ENCODE measurements around the gene PLCB1.

PLCB1 gene

GRCh38 chr20:8322662-8323217 is 190.7 kb downstream of the PLCB1 start:
- no peaks in the 10 kb centered on the region for H3F3A ChIP-seq (ENCODE audit: low read depth)

DNA sequence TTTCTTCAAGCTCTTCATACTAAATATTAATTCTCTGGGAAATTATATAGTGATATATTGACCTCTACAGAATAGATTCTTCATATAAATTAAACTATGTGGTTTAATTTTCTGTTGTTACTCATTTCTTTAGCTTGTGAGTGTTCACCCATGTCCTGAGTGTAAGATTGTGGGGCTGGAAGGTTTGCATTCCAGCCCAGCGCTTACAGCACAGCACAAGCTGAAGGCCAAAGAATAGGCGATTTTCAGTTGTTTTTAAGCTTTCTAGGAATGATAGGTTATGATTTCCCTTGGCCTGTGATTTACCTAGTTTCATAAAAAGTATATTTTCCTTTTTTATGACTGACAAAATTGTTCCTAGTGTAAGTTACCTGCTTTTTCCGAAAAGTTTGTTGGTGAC is 194.1 kb downstream of the PLCB1 start:
- no peak overlapping the region for H3K9ac ChIP-seq (ENCODE audit: low read depth, low read length, poor library complexity, severe bottlenecking)
- no peaks in the 10 kb centered on the region for H3K27me3 ChIP-seq (ENCODE audit: insufficient read depth, low read length, poor library complexity, severe bottlenecking)
- peaks cover 20% of the 10 kb centered on the region for H3K4me1 ChIP-seq (ENCODE audit: insufficient read depth, low read length, poor library complexity, severe bottlenecking)
- no peaks in the 10 kb centered on the region for H3K36me3 ChIP-seq (ENCODE audit: insufficient read depth, low read length)
- no peak overlapping the region for H3K4me2 ChIP-seq (ENCODE audit: low read depth, low read length, poor library complexity, severe bottlenecking)
- H3K9me2 ChIP-seq (replicated peaks; ENCODE audit: low read depth, low read length): no peaks in the 10 kb centered on the region
- no peaks in the 10 kb centered on the region for H3K9me3 ChIP-seq (ENCODE audit: insufficient read depth, low read depth, low read length)
- TF ChIP-seq, protein P1, sequence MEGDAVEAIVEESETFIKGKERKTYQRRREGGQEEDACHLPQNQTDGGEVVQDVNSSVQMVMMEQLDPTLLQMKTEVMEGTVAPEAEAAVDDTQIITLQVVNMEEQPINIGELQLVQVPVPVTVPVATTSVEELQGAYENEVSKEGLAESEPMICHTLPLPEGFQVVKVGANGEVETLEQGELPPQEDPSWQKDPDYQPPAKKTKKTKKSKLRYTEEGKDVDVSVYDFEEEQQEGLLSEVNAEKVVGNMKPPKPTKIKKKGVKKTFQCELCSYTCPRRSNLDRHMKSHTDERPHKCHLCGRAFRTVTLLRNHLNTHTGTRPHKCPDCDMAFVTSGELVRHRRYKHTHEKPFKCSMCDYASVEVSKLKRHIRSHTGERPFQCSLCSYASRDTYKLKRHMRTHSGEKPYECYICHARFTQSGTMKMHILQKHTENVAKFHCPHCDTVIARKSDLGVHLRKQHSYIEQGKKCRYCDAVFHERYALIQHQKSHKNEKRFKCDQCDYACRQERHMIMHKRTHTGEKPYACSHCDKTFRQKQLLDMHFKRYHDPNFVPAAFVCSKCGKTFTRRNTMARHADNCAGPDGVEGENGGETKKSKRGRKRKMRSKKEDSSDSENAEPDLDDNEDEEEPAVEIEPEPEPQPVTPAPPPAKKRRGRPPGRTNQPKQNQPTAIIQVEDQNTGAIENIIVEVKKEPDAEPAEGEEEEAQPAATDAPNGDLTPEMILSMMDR (conservative IDR thresholded peaks at IDR 0.05; ENCODE audit: low read length): no peak
- no peak for TF ChIP-seq EZH2phosphoT487 (IDR thresholded peaks at IDR 0.05; ENCODE audit: borderline replicate concordance)
- H3F3A ChIP-seq (ENCODE audit: low read depth): no peaks in the 10 kb centered on the region
- no peak overlapping the region for H2AFZ ChIP-seq (ENCODE audit: low read length)
- no peaks in the 10 kb centered on the region for H3K79me2 ChIP-seq (ENCODE audit: insufficient read depth, low read length)
- no peaks in the 10 kb centered on the region for H4K20me1 ChIP-seq (ENCODE audit: insufficient read depth, low read length, poor library complexity, severe bottlenecking)
- H3K4me3 ChIP-seq (ENCODE audit: low read length, poor library complexity, severe bottlenecking): no peak overlapping the region

More at GRCh38 chr20:8322662-8323217, 190.7 kb downstream of the PLCB1 start:
- H3K9ac ChIP-seq (ENCODE audit: low read depth, low read length, poor library complexity, severe bottlenecking): no peak overlapping the region
- peaks cover 14% of the 10 kb centered on the region for H3K4me1 ChIP-seq (ENCODE audit: insufficient read depth, low read length, poor library complexity, severe bottlenecking)
- no peak overlapping the region for H2AFZ ChIP-seq (ENCODE audit: low read length)
- no peaks in the 10 kb centered on the region for H3K36me3 ChIP-seq (ENCODE audit: insufficient read depth, low read length)
- H3K9me3 ChIP-seq (ENCODE audit: insufficient read depth, low read depth, low read length): no peaks in the 10 kb centered on the region
- no peaks in the 10 kb centered on the region for H3K27me3 ChIP-seq (ENCODE audit: insufficient read depth, low read length, poor library complexity, severe bottlenecking)
- TF ChIP-seq EZH2phosphoT487 (IDR thresholded peaks at IDR 0.05; ENCODE audit: borderline replicate concordance): no peak
- TF ChIP-seq, protein P1 (conservative IDR thresholded peaks at IDR 0.05; ENCODE audit: low read length): no peak
- H3K79me2 ChIP-seq (ENCODE audit: insufficient read depth, low read length): 0 out of 2 replicates have a peak, but pooled peaks cover 7% of the 10 kb centered on the region
- no peaks in the 10 kb centered on the region for H4K20me1 ChIP-seq (ENCODE audit: insufficient read depth, low read length, poor library complexity, severe bottlenecking)
- no peak overlapping the region for H3K4me3 ChIP-seq (ENCODE audit: low read length, poor library complexity, severe bottlenecking)
- no peaks in the 10 kb centered on the region for H3K9me2 ChIP-seq (replicated peaks; ENCODE audit: low read depth, low read length)
- no peak overlapping the region for H3K4me2 ChIP-seq (ENCODE audit: low read depth, low read length, poor library complexity, severe bottlenecking)

DNA sequence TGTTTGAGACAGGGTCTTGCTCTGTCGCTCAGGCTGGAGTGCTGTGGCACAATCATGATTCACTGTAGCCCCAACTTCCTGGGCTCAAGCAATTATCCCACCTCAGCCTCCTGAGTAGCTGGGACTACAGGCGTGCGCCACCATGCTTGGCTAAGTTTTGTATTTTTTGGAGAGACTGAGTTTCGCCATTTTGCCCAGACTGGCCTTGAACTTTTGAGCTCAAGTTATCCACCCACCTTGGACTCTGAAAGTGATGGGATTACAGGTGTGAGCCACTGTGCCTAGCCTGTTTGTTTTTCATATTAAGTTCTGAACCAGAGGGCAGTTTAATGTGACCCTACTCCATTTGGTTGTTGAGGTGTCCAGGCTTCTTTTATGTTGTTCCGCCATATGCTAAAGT is 194.8 kb downstream of the PLCB1 start:
- no peaks in the 10 kb centered on the region for H3K36me3 ChIP-seq (ENCODE audit: insufficient read depth, low read length)
- TF ChIP-seq, protein P1 (conservative IDR thresholded peaks at IDR 0.05; ENCODE audit: low read length): no peak
- no peak for TF ChIP-seq EZH2phosphoT487 (IDR thresholded peaks at IDR 0.05; ENCODE audit: borderline replicate concordance)
- no peaks in the 10 kb centered on the region for H3F3A ChIP-seq (ENCODE audit: low read depth)
- no peak overlapping the region for H3K9ac ChIP-seq (ENCODE audit: low read depth, low read length, poor library complexity, severe bottlenecking)
- no peak overlapping the region for H3K4me2 ChIP-seq (ENCODE audit: low read depth, low read length, poor library complexity, severe bottlenecking)
- H3K9me2 ChIP-seq (replicated peaks; ENCODE audit: low read depth, low read length): no peaks in the 10 kb centered on the region
- no peak overlapping the region for H2AFZ ChIP-seq (ENCODE audit: low read length)
- H3K4me3 ChIP-seq (ENCODE audit: low read length, poor library complexity, severe bottlenecking): no peak overlapping the region
- peaks cover 26% of the 10 kb centered on the region for H3K4me1 ChIP-seq (ENCODE audit: insufficient read depth, low read length, poor library complexity, severe bottlenecking)
- no peaks in the 10 kb centered on the region for H3K27me3 ChIP-seq (ENCODE audit: insufficient read depth, low read length, poor library complexity, severe bottlenecking)
- no peaks in the 10 kb centered on the region for H3K9me3 ChIP-seq (ENCODE audit: insufficient read depth, low read depth, low read length)
- no peaks in the 10 kb centered on the region for H3K79me2 ChIP-seq (ENCODE audit: insufficient read depth, low read length)
- no peaks in the 10 kb centered on the region for H4K20me1 ChIP-seq (ENCODE audit: insufficient read depth, low read length, poor library complexity, severe bottlenecking)
